ENCODE results near the gene BACH2. TPM values are rescaled to one million over a fixed set of nuclear protein-coding genes. Genes with fewer than 3 reads are reported as not detected.
"Not testable (repeated sequence)": the region's sequence is repeated elsewhere in the genome, so short reads cannot be mapped to it uniquely, and the experiment has no call there.

Gene BACH2
- total RNA-seq, 1 donor, result 13.2 TPM

DNA sequence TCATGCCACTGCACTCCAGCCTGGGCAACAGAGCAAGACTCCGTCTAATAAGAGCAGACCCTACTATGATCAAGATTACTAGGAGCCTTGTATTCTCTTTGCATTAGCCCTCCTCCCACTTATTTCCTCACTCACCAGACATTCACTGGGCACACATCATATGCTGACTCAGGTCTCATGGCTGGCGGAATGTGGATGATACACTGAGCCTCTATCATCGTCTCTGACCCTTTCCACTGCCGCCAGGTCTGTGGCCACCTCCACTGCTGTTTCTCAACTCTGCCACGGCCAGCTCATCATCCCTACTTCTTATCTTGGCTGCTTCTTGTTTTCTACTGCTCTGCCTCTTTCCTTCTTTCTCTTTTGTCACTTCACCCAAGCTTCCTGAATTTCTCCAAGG is 161.0 kb downstream of the BACH2 start:
- DNase-seq (ENCODE audit: low read depth in 2 of 3, low spot score in 2 of 3), result no peak

DNA sequence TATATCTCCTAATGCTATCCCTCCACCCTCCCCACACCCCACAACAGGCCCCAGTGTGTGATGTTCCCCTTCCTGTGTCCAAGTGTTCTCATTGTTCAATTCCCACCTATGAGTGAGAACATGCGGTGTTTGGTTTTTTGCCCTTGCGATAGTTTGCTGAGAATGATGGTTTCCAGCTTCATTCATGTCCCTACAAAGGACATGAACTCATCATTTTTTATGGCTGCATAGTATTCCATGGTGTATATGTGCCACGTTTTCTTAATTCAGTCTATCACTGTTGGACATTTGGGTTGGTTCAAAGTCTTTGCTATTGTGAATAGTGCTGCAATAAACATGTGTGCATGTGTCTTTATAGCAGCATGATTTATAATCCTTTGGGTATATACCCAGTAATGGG is 163.0 kb downstream of the BACH2 start:
- DNase-seq (ENCODE audit: low read depth in 2 of 3, low spot score in 2 of 3), result not testable (repeated sequence)

DNA sequence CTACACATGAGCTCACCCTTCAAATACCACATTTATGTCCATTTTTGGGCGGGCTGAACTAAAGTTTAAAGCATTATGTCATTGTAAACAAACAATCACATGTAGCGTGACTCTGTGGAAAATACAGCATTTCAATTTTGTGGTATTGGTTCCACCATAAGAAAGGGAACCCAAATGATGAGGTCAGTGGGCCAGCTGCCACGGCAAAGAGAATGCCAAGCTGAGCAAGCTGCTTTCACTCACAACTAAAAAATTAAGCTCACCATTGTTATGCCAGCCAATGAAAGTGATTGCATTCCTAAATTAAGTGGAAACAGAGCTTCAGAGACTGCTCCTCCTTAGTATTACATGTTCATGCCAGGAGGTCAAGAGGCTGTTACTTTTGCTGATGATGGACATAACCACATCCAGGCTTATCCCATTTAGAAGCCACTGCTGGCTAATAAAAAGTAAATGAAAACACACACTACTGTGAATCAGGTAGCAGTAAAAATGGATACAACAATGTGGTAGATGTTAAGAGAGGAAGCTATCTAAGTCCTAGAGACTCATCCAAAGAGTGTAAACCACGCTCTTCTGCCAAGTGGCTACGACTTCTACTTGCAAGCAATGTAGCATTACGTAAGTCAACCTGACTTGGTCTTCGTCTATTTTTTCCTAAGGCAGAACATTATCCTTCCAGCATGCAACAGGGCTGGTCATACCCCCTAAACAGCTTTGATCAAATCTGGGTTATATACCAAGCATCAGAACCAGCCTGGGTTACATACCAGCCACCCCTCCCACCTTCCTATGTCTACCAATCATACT is 164.8 kb downstream of the BACH2 start:
- DNase-seq (ENCODE audit: low read depth in 2 of 3, low spot score in 2 of 3), result no peak

DNA sequence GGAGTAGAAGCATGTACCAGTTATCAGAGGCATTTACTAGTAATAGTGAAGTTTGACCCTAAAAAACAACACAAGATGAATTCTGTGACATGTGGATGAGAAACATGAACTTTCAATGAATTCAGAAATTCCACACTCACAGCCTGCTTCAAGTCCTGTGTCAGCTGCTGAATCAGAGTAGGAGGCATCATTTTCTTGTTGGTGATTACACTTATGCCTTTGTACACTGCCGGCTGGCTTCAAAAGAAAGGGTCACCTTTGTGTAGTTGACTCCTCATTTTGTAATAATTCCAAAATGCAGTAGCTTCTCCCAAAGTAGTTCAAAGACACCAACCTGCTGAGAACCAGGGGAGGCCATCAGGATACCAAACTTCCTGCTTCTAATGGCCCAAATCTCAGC is 165.5 kb downstream of the BACH2 start:
- DNase-seq (ENCODE audit: low read depth in 2 of 3, low spot score in 2 of 3), result no peak

DNA sequence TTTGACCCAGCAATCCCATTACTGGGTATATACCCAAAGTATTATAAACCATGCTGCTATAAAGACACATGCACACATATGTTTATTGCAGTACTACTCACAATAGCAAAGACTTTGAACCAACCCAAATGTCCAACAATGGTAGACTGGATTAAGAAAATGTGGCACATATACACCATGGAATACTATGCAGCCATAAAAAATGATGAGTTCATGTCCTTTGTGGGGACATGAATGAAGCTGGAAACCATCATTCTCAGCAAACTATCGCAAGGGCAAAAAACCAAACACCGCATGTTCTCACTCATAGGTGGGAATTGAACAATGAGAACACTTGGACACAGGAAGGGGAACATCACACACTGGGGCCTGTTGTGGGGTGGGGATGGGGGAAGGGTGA is 168.0 kb downstream of the BACH2 start:
- not testable (repeated sequence) for DNase-seq (ENCODE audit: low read depth in 2 of 3, low spot score in 2 of 3)

DNA sequence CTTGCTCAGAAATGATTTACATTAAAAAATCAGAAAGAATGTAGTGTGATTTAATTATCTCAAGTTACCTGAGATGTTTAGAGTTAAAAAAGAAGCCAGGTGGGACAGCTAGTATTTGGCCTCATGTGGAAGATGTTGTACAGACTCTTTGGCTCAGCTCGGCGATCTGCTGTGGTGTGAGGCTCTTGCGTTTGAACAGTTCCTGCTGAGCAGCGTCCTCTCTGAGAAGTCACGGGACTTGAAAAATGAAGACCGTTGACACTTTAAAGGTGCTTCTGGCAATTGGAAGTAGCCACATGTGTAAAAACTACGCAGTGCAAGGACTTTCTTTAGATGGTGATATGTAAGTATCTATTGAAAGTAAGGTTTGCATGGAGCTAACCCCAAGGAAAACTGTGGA is 169.0 kb downstream of the BACH2 start:
- DNase-seq (ENCODE audit: low read depth in 2 of 3, low spot score in 2 of 3), result peak in 1 of 3 donors; percentile 23

DNA sequence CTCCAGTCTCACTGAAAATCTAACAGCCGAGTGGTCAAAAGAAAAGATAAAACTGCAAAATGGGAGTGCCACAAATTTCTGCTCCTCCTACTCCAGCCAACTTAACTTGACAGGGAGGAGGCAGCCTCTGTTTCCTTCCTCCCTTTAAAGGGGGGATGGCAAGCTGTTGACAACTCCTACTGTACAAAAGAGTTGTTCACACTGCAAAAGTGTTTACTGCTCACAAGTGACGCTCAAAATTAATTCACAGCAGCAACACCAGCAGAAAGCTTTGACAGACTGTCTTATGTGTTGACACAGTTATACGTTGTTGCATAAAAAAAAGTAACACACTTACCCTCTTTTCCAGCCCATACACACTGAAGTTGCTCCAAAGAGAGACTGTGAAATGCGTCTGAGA is 169.8 kb downstream of the BACH2 start:
- no peak for DNase-seq (ENCODE audit: low read depth in 2 of 3, low spot score in 2 of 3)

DNA sequence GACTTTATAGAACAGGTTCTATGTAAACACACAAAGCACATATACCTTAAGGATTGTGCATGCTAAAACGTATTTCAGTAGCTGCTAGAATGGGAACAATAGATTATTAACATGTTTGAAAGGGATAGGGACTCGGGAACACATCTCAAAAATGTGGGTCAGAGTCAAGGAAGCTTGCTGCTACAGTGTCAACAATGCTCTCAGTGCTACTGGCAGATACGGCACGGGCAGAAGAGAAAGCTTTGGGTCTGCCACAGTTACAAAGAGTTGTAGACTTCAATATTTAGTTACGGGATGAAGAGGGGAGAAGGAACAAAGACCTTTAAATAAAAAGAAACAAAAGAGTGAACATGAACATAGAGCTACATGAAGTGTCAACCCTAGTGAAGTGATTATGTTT is 170.5 kb downstream of the BACH2 start:
- no peak for DNase-seq (ENCODE audit: low read depth in 2 of 3, low spot score in 2 of 3)

DNA sequence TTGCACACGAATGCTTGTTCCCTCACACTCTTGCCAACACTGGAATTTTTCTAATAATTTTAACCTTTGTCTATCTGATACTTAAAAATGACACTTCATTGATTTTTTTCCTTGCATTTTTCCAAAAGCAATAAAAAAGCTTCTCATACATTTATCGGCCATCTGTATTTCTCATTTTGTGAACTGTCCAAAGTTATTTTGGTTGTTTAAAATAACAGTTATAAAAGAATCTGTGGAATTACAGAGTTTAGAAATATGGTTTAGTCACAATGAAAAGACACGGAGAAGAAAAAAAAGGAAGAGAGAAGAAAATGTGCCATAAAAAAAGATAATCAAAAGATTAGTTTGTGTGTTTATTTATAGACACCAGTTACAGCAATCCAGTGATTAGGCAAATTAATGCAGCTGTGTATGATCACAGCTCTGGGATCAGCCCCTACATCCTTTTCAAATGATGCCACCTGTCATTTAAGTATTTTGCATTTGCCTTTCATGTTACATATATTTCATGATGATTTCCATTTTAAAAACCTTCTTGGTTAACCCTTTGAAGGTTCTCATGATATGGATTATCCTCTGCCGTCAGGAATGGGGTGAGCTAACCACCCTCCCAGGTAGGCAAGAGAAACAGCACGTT is 171.7 kb downstream of the BACH2 start:
- DNase-seq (ENCODE audit: low read depth in 2 of 3, low spot score in 2 of 3), result no peak

DNA sequence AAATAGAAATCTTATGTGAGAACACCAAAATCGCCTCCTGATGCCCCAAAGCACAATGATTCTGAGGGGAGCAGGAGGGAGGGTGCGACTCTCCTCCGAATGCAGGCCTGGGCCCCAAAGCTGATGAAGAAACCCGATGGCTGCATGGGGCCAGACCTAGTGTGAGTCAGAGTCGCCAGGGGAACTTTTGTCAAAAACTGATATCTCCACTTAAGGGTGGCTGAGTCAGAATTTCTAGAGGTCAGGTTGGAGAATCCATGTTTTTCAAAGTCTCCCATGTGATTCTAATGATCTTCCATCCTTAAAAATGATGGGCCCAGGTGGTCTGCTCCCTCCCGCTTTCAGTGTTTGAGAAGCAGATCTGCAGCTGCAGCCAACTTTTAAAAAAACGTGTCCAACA is 172.8 kb downstream of the BACH2 start:
- no peak for DNase-seq (ENCODE audit: low read depth in 2 of 3, low spot score in 2 of 3)

DNA sequence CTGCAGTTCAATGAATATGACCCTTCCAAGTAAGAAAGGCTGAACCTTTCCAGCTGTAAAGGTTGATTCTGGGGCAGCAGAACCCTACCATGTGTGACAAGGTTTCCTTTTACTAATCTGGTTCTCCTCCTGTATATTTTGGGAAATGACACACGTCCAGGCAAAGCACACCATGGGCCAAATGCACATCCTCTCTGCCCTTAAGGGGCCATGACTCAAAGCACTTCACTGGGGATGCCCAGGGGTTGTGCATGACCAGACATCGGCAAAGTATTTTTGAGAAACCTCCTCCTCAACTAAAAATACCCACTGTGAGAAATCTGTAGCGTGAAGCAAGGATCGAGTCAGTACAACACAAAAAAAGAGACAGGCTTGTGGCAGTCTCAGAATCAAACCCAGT is 174.7 kb downstream of the BACH2 start:
- DNase-seq (ENCODE audit: low read depth in 2 of 3, low spot score in 2 of 3), result no peak

DNA sequence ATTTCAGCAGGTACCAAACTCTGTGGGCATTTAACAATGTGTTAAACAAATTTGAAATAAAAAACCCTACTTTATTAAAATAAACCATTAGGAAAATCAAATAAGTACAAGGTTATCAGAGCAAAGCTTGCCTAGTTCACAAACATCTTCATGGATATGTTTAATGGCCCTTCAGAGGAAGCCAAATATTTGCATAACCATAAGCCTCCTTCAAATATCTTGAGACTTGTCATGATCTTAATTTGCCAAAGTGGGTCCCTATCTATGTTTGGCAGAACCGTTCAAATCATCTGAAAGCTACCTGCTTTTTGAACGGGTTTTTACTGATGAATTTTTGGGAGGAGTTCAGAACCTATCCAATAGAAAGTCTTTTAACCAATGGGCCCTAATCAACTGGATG is 176.3 kb downstream of the BACH2 start:
- no peak for DNase-seq (ENCODE audit: low read depth in 2 of 3, low spot score in 2 of 3)

DNA sequence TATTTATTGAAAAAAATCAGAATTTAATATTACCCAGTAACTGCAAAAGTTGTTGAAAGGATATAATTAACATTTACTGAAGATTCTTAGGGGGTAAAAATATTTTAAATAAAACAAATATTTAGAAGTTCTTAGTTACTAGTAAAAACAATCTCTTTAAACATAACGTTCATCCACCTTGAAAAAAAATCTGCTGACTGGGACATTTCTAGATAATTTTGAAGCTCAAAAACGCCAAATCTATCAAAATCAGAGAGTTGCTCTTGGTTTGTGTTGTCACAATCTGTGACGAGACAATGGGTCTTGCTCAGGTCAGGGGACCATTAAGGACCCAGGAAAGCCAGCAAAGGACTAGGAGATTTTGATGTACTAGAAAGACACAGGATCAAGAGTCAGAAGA is 177.0 kb downstream of the BACH2 start:
- no peak for DNase-seq (ENCODE audit: low read depth in 2 of 3, low spot score in 2 of 3)

DNA sequence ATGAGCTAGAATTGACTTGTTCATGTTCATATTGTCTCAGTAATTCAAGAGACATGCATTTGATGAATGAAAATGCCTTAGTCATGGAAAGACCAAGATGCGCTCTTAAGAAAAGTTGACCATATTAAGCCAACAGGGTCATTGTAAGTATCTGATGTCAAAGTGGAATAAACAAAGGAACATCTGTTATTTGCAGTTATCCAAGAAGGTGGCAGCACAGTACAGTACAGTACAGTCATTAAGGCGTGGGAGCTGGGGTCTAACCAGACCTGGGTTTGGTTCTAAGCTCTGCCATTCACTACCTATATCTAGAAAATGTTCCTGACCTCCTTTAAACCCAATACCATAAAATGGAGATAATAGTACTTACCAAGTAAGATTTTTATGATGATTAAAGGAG is 178.1 kb downstream of the BACH2 start:
- DNase-seq (ENCODE audit: low read depth in 2 of 3, low spot score in 2 of 3), result no peak

DNA sequence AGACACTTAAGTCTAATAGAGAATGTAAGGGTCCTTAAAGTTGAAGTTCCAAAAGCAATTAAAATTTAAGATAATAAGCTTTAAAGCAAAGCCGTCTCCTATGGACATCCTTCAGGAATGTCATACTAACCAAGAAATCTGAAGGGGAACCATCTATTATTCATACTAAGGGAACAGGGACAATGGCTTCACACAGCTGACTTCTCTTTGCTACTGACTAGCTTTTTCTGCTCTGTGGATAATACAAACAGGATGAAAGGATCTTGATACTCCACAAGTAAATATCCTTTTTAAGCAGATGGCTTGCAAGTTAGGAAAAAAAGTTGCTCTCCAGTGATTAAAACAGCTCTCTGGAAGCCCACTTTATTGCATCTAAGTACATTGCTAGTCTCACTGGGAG is 178.6 kb downstream of the BACH2 start:
- DNase-seq (ENCODE audit: low read depth in 2 of 3, low spot score in 2 of 3), result no peak

DNA sequence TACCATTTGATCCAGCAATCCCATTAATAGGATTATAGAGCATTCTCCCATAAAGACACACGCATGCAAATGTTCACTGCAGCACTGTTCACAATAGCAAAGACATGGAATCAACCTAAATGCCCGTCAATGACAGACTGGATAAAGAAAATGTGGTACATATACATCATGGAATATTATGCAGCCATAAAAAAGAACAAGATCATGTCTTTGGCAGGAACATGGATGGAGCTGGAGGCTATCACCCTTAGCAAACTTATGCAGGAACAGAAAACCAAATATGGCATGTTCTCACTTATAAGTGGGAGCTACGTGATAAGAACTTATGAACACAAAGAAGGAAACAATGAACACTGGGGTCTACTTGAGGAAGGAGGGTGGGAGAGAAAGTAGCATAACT is 180.5 kb downstream of the BACH2 start:
- not testable (repeated sequence) for DNase-seq (ENCODE audit: low read depth in 2 of 3, low spot score in 2 of 3)

DNA sequence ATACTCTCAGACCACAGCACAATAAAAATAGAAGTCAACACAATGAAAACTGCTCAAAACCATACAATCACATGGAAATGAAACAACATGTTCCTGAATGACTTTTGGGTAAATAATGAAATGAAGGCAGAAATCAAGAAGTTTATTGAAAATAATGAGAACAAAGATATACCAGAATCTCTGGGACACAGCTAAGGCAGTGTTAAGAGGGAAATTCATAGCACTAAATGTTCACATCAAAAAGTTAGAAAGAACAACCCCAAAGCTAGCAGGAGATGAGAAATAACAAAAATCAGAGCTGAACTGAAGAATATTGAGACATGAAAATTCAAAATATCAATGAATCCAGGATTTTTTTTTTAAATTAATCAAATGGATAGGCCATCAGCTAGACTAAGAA is 183.3 kb downstream of the BACH2 start:
- no peak for DNase-seq (ENCODE audit: low read depth in 2 of 3, low spot score in 2 of 3)

DNA sequence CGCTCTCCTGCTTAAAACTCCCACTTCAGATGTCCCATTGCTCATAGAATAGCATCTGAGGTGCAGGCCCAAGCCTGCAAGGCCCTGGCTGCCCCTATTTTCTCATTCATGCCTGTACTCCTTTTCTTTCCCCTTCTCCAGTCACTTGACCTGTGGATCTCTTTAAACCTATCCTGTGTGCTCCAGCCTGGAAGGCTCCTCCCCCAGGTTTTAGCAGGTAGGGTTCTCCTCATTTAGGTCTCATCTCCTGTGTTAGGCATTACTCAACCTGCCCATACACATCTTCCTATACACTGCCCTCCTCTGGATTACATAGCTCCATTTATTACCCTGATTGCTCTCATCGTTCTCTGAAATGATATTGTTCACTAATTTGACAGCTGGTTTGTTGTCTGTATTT is 185.3 kb downstream of the BACH2 start:
- DNase-seq (ENCODE audit: low read depth in 2 of 3, low spot score in 2 of 3), result no peak

DNA sequence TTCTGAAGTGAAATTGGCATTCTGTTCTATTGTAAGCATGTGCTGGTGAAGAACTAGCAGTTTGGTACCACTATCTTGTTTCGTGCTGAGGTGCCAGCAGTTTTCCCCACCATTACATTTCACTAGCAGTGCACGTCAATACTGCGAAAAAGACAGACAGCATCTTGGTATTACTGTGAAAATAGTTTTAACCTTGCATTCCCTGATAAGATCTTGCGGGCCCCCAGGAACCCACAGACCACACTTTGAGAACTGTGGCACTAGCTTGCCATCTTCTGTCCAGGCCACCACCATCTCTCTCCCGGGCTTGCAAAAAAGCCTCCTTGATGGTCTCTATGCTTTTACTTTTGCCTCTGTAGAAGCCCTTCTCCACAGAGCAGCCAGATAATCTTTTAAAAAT is 185.7 kb downstream of the BACH2 start:
- peak in 2 of 3 donors; percentile 13 to 31 for DNase-seq (ENCODE audit: low read depth in 2 of 3, low spot score in 2 of 3)

DNA sequence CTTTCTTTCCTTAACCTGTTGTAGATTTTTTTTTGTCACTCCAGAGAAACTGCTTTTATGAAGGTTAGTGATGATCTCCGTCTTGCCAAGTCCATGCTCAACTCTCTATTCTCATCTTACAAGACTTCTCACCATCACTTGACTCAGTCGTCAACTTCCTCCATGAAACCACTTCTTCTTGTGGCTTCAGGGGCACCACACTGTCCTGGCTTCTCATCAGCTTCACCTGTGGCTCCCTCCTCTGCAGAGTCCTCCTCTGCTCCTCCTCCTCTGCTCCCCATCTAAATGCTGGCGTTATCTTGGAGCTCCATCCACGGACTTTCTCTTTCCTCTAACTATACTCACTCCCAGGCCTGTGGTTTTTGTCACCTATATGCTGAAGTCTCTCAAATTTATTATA is 187.5 kb downstream of the BACH2 start:
- no peak for DNase-seq (ENCODE audit: low read depth in 2 of 3, low spot score in 2 of 3)

DNA sequence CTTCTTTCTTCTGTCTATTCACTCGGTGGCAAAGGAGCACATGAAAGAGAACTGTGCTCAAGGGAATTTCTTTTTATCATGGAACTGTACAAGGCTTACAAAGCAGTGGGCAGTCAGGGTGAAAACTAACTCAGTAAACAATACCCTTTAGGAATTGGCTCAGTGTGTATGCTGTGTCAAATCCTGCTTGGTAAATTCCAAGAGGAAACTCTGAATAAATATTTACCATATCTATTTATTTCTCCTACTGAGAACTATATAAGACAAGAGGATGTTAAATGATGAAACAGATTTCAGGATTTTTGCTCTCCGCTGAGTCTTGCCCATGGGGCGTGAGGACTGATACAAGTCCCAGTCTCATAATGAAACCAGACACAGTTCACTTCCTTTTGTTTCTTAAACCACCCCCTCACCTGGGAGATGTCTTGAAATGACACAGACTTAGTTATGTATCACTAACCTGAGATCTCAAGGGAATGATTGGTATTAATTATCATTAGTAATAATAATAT is 188.8 kb downstream of the BACH2 start:
- DNase-seq (ENCODE audit: low read depth in 2 of 3, low spot score in 2 of 3), result no peak

DNA sequence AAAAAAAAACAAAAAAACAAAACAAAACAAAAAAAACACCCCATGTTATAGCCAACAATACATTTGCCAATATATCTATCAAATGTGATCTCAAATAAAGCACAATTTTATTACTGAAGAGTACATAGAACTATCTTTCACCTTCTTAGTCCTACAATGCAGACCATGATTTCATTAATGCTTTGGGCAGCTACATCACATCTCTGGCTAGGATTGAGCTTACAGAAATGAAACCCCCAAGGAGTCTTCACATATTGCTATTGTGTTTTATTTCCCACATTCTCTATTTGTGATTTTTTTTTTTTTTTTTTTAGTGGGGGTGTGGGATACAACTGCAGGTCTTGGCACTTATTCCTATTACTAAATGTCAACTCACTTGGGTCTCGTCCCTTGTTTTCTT is 189.3 kb downstream of the BACH2 start:
- no peak for DNase-seq (ENCODE audit: low read depth in 2 of 3, low spot score in 2 of 3)
